GM19324 (cell line): Measurements from ENCODE around the gene CYP27B1.
A peak's percentile ranks its signal among the peaks of the same experiment; 100 is the strongest.

Experiments
- ATAC-seq: cut with Tn5 transposase; IDR thresholded peaks from one replicate; pipeline ENCODE4 v1.9.1; 2021; ENCODE audit warnings: mild to moderate bottlenecking, moderate library complexity; ENCODE audit not compliant: unreplicated experiment, low FRiP score

The CYP27B1 gene

GRCh38 chr12:57752668-57753000 lies 14.2 kb downstream of the CYP27B1 start:
- no peak for ATAC-seq

- peak; percentile 81 for ATAC-seq
Observed at GRCh38 chr12:57751788-57752667, 14.8 kb downstream of the CYP27B1 start, which contains the start of gene CDK4. Gene CDK4 (minus strand): TSS chr12:57752310. CDS start chr12:57751717, 593 bp downstream.

- no peak for ATAC-seq
Observed at GRCh38 chr12:57751432-57751787, 15.5 kb downstream of the CYP27B1 start.

GRCh38 chr12:57750561-57751431 lies 16.1 kb downstream of the CYP27B1 start:
- no peak for ATAC-seq

- no peak for ATAC-seq
Observed at GRCh38 chr12:57749061-57749460, 17.8 kb downstream of the CYP27B1 start.

- no peak for ATAC-seq
Observed at GRCh38 chr12:57746025-57746424, 20.9 kb downstream of the CYP27B1 start.

- no peak for ATAC-seq
Observed at GRCh38 chr12:57745485-57745881, 21.4 kb downstream of the CYP27B1 start.

GRCh38 chr12:57744777-57745484 lies 21.9 kb downstream of the CYP27B1 start, which contains the start of gene TSPAN31:
Gene TSPAN31 (plus strand): TSS chr12:57745039. CDS start chr12:57745155, 116 bp downstream.
- ATAC-seq: peak; percentile 82

- peak; percentile 33 for ATAC-seq
Observed at GRCh38 chr12:57744194-57744776, 22.6 kb downstream of the CYP27B1 start.

GRCh38 chr12:57743769-57744168 lies 23.1 kb downstream of the CYP27B1 start:
- no peak for ATAC-seq

- ATAC-seq: peak; percentile 61
Observed at GRCh38 chr12:57741844-57742738, 24.8 kb downstream of the CYP27B1 start.

GRCh38 chr12:57741413-57741789 lies 25.5 kb downstream of the CYP27B1 start:
- no peak for ATAC-seq

- ATAC-seq: no peak
Observed at GRCh38 chr12:57740656-57741412, 26.0 kb downstream of the CYP27B1 start.

- no peak for ATAC-seq
Observed at GRCh38 chr12:57739914-57740538, 26.9 kb downstream of the CYP27B1 start.

- ATAC-seq: no peak
Observed at GRCh38 chr12:57739387-57739786, 27.5 kb downstream of the CYP27B1 start.

- no peak for ATAC-seq
Observed at GRCh38 chr12:57738661-57739237, 28.1 kb downstream of the CYP27B1 start, which contains the start of gene AGAP2. Gene AGAP2 (minus strand): TSS chr12:57738742. CDS start chr12:57738246, 496 bp downstream.
